NB4 (cell line): Measurements from ENCODE around the gene TCF23.
"Not testable (repeated sequence)": the region's sequence is repeated elsewhere in the genome, so short reads cannot be mapped to it uniquely, and the experiment has no call there.

Experiments
- DNase-seq: peaks from one replicate; pipeline ENCODE4 v3.0.0; 2010; ENCODE audit warnings: low read depth
- H3K4me3 ChIP-seq: one replicate; pipeline ENCODE4 v1.5.1; 2011; ENCODE audit warnings: mild to moderate bottlenecking, low read depth, low read length, moderate library complexity
- MYC ChIP-seq: IDR thresholded peaks from 2 replicates; pipeline ENCODE4 v1.6.1; 2011; ENCODE audit warnings: low read depth, low read length
- POLR2A ChIP-seq: IDR thresholded peaks from 2 replicates; pipeline ENCODE4 v1.6.1; 2011; ENCODE audit warnings: mild to moderate bottlenecking; ENCODE audit not compliant: insufficient read length; ENCODE audit errors: extremely low read depth
- TF ChIP-seq, protein P1 (sequence below): IDR thresholded peaks from 2 replicates; pipeline ENCODE4 v1.6.1; 2011; ENCODE audit warnings: low read depth, low read length
- TF ChIP-seq, protein P2 (sequence below): IDR thresholded peaks from one replicate; pipeline ENCODE4 v1.5.1; 2012; ENCODE audit warnings: low read depth, low read length

TCF23 gene

DNA sequence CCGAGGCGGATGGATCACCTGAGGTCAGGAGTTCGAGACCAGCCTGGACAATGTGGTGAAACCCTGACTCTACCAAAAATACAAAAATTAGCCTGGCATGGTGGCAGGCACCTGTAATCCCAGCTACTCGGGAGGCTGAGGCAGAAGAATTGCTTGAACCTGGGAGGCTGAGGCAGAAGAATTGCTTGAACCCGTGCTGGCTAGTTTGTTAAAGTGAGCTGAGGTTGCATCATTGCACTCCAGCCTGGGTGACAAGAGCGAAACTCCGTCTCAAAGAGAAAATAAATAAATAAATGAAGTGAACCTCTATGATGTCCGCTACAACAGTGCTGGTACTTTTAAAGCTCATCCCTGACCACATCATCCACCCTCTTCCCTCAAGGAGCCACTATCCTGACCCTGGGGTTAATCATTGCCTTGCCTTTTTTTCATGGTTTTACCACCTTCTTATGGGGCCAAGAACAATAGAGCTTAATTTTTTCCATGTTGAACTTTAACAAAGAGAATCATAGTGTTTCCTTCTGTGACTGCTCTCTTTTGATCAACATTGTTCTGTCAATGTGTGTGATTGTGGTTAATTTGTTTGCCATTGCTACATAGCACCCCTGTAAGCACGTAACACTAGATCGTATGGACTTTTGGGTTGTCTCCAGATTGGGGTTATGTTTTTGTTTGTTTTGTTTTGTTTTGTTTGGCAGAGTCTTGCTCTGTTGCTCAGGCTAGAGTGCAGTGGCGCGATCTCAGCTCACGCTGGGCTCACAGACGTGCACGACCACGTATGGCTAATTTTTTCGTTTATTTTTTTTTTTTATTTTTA is 45.9 kb downstream of the TCF23 start:
- DNase-seq: no peak
- H3K4me3 ChIP-seq: no peak overlapping the region
- TF ChIP-seq, protein P1, sequence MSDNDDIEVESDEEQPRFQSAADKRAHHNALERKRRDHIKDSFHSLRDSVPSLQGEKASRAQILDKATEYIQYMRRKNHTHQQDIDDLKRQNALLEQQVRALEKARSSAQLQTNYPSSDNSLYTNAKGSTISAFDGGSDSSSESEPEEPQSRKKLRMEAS: no peak
- TF ChIP-seq, protein P2, sequence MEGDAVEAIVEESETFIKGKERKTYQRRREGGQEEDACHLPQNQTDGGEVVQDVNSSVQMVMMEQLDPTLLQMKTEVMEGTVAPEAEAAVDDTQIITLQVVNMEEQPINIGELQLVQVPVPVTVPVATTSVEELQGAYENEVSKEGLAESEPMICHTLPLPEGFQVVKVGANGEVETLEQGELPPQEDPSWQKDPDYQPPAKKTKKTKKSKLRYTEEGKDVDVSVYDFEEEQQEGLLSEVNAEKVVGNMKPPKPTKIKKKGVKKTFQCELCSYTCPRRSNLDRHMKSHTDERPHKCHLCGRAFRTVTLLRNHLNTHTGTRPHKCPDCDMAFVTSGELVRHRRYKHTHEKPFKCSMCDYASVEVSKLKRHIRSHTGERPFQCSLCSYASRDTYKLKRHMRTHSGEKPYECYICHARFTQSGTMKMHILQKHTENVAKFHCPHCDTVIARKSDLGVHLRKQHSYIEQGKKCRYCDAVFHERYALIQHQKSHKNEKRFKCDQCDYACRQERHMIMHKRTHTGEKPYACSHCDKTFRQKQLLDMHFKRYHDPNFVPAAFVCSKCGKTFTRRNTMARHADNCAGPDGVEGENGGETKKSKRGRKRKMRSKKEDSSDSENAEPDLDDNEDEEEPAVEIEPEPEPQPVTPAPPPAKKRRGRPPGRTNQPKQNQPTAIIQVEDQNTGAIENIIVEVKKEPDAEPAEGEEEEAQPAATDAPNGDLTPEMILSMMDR: no peak
- TF ChIP-seq POLR2A (no peak), MYC (no peak)

DNA sequence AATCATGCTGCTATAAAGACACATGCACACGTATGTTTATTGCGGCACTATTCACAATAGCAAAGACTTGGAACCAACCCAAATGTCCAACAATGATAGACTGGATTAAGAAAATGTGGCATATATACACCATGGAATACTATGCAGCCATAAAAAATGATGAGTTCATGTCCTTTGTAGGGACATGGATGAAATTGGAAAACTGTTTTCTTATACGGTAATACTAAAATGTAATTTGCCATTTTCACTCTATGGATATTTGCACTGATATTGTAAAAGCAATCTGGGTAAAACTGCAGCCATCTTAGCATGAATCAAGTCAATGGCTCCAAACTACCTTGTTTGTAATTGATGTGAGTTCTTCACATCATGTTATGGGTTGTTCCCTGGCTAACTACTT is 47.0 kb downstream of the TCF23 start:
- not testable (repeated sequence) for H3K4me3 ChIP-seq, DNase-seq

DNA sequence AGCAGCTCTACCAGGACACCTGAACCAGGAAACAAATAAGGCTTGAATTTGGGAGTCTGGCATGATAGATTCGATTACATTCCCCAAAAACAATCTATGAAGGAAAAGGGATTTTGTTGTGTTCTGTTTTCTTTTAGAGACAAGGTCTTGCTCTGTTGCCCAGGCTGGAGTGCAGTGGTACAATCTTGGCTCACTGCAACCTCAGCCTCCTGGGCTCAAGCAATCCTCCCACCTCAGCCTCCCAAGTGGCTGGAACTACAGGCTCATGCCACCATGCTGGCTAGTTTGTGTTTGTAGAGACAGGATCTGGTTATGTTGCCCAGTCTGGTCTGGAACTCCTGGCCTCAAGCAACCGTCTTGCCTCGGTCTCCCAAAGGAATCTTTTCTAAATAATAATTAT is 49.3 kb downstream of the TCF23 start:
- H3K4me3 ChIP-seq, DNase-seq: not testable (repeated sequence)

DNA sequence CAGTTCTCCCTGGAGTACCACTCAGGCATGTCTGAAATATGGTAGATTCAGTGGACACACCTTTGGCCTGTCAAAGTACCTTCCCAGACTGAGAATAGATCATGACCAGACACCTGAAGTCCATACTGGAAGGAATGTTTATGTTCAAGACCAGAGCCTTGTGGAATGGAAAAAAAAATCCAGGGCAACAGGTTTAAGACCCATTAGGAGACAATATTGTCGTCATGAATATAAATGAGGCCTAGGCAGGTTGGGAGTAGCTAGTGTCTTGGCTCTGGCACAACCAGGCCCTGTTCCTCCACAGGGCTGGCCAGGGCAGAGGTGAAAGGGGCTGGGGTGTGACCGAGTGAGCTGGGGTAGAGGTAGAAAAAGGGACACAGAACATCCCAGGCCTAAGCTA is 49.8 kb downstream of the TCF23 start:
- H3K4me3 ChIP-seq: no peak overlapping the region
- TF ChIP-seq POLR2A (no peak), MYC (no peak)
- TF ChIP-seq, protein P1: no peak
- TF ChIP-seq, protein P2: no peak
- no peak for DNase-seq

DNA sequence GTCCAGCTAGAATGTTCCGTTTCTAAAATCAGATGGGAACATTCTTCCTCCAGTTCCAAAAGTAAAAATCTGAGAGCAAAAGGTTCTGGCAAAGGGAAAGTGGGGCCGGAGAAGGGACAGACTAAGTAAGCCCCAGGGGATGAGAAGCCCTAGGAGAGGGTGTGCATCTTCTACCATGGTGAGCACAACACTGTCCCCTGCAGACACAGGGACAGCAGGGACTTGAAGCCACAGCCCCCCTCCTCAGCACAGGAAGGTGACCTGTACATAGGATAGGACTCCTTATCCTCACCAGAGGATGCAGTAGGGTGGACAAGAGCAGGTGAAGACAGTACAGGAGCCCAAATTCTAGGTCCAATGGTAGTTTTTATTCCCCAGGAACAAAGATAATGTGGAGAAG is 50.4 kb downstream of the TCF23 start:
- no peak overlapping the region for H3K4me3 ChIP-seq
- no peak for DNase-seq
- TF ChIP-seq POLR2A (no peak), MYC (no peak)
- TF ChIP-seq, protein P2: no peak
- TF ChIP-seq, protein P1: no peak

DNA sequence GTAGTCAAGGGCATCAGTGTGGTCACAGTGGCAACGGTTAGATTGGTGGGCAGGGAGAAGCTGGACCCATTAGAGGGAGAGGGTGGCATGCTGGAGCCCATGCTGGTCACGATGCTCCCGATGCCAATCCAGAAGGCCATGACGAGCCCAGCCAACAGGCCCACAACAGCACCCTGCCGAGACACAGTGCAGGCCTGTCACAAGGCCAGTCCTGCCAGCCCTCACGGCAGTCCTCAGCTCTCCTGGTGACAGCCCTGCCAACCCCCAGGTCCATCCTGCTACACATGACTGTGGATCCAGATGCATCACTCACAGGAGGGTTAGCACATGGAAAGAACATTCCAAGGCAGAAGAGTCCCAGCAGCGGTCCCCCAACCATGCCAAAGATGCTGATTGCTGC is 52.9 kb downstream of the TCF23 start:
- TF ChIP-seq POLR2A: no peak
- TF ChIP-seq, protein P2: no peak
- TF ChIP-seq, protein P1: no peak
- no peak for TF ChIP-seq MYC
- no peak for DNase-seq
- no peak overlapping the region for H3K4me3 ChIP-seq

DNA sequence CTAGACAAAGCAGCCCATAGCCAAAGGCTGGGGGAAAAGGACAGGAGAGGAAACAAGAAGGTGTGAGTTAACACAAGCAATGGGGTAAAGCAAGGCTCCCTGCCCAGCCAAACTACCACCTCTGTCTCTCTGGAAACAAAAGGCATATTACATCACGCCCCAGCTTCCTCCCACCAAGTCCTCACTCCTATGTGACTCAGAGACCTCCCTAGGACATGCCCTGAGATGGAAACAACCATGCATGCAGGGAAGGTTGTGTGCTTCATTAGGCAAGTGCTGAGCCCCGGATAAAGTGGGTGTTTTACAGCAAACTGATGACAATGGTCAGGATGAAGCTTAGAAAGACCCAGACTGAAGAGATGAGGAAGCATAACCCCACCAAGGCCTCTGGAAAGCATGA is 54.0 kb downstream of the TCF23 start:
- H3K4me3 ChIP-seq: no peak overlapping the region
- peak; percentile 75 for DNase-seq
- TF ChIP-seq MYC (no peak), POLR2A (no peak)
- TF ChIP-seq, protein P1: no peak
- TF ChIP-seq, protein P2: no peak
